Effector CD4-positive, alpha-beta T cell (primary cell): ENCODE measurements around the gene RNASEH2B.

Experiments
- DNase-seq: peaks from one replicate; pipeline ENCODE4 v3.0.0-alpha.2; 2020

RNASEH2B gene

GRCh38 chr13:50908371-50908770 is 1.2 kb upstream of the RNASEH2B start:
- no peak for DNase-seq

- DNase-seq = no peak
Observed at GRCh38 chr13:50910485-50910805, 854 bp downstream of the RNASEH2B start.

GRCh38 chr13:50911081-50911631 is 1.6 kb downstream of the RNASEH2B start:
- no peak for DNase-seq

GRCh38 chr13:50911937-50912795 is 2.6 kb downstream of the RNASEH2B start:
- peak; percentile 88 for DNase-seq

GRCh38 chr13:50912851-50913250 is 3.3 kb downstream of the RNASEH2B start:
- no peak for DNase-seq

GRCh38 chr13:50914176-50914700 is 4.6 kb downstream of the RNASEH2B start:
- no peak for DNase-seq

GRCh38 chr13:50914848-50915247 is 5.3 kb downstream of the RNASEH2B start:
- no peak for DNase-seq

GRCh38 chr13:50915565-50915964 is 6.0 kb downstream of the RNASEH2B start:
- peak; percentile 13 for DNase-seq

- no peak for DNase-seq
Observed at GRCh38 chr13:50916701-50917184, 7.2 kb downstream of the RNASEH2B start.

GRCh38 chr13:50917572-50917971 is 8.0 kb downstream of the RNASEH2B start:
- DNase-seq = no peak

GRCh38 chr13:50918567-50918966 is 9.0 kb downstream of the RNASEH2B start:
- DNase-seq = no peak

- no peak for DNase-seq
Observed at GRCh38 chr13:50919277-50919676, 9.7 kb downstream of the RNASEH2B start.

GRCh38 chr13:50921706-50922105 is 12.1 kb downstream of the RNASEH2B start:
- no peak for DNase-seq

- DNase-seq = no peak
Observed at GRCh38 chr13:50923272-50923671, 13.7 kb downstream of the RNASEH2B start.

- no peak for DNase-seq
Observed at GRCh38 chr13:50924025-50924424, 14.4 kb downstream of the RNASEH2B start.

GRCh38 chr13:50927701-50928100 is 18.1 kb downstream of the RNASEH2B start:
- DNase-seq = no peak

GRCh38 chr13:50928102-50928501 is 18.5 kb downstream of the RNASEH2B start:
- no peak for DNase-seq

GRCh38 chr13:50928659-50929462 is 19.3 kb downstream of the RNASEH2B start:
- no peak for DNase-seq

- DNase-seq = no peak
Observed at GRCh38 chr13:50932091-50932490, 22.5 kb downstream of the RNASEH2B start.

GRCh38 chr13:50934735-50935435 is 25.3 kb downstream of the RNASEH2B start:
- no peak for DNase-seq

- DNase-seq = no peak
Observed at GRCh38 chr13:50936679-50937078, 27.1 kb downstream of the RNASEH2B start.

GRCh38 chr13:50940509-50940908 is 30.9 kb downstream of the RNASEH2B start:
- no peak for DNase-seq

GRCh38 chr13:50941146-50941545 is 31.6 kb downstream of the RNASEH2B start:
- no peak for DNase-seq
